GM21786 (cell line): Measurements from ENCODE around the gene CD109.

ENCODE experiments used
- ATAC-seq: cut with Tn5 transposase; IDR thresholded peaks from one replicate; pipeline ENCODE4 v1.9.1; 2021; ENCODE audit not compliant: unreplicated experiment

CD109 gene

DNA sequence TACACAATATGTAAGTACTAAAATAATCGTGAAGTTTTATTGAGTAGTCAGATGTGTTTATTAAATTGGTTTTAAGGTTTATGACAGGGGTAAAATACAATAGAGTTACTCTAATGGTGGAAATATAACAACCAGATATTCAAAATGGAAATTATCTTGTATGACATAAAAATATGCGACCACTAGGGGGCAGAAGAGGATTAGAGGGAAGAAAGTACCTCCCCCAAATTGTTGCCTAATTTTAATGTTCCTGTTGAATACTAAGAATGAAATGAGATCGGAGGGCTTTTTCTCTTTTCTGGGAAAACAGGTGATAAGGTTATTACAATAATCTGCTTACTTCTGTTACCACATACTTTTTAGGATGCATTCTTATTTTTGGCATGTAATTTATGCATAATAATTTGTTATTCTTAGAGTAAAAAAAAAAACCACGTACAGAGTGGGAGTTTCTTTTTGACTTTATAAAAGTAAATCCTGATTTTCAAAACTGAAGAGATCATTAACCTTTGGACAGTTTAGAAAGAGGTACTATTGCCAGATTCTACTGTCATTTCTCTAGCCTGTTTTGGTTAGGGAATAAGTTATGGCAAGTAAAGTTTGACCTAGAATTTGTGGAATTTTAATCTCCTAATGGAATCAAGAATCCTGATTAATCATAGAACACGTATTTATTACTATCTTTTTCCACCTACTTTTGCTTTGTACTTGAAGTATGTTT lies 159.2 kb downstream of the CD109 start:
- ATAC-seq = peak; percentile 73

- ATAC-seq = no peak
These were observed 161.4 kb downstream of the CD109 start for GRCh38 chr6:73857341-73857890.

GRCh38 chr6:73858376-73858775 lies 162.4 kb downstream of the CD109 start:
- no peak for ATAC-seq

- ATAC-seq = no peak
These were observed 164.3 kb downstream of the CD109 start for GRCh38 chr6:73860303-73860702.

GRCh38 chr6:73866305-73866704 lies 170.3 kb downstream of the CD109 start:
- ATAC-seq = no peak

- ATAC-seq = no peak
These were observed 171.4 kb downstream of the CD109 start for GRCh38 chr6:73867411-73867810.

- ATAC-seq = no peak
These were observed 174.9 kb downstream of the CD109 start for GRCh38 chr6:73870907-73871306.

- ATAC-seq = no peak
These were observed 177.1 kb downstream of the CD109 start for GRCh38 chr6:73873081-73873480.
